Activated CD4-positive, CD25-positive, alpha-beta regulatory T cell treated with anti-CD3 and anti-CD28 coated beads, Interleukin-2, amount 50 U/mL, for 72 hours (primary cell): ENCODE data around the gene TIE1.

ENCODE experiments used
- DNase-seq: peaks from one replicate; pipeline ENCODE4 v3.0.0; 2021

Gene TIE1

GRCh38 chr1:43293896-43294760 lies 6.7 kb upstream of the TIE1 start:
- no peak for DNase-seq

GRCh38 chr1:43294761-43295160 lies 6.0 kb upstream of the TIE1 start:
- DNase-seq = no peak

GRCh38 chr1:43296207-43296606 lies 4.6 kb upstream of the TIE1 start:
- DNase-seq = no peak

- DNase-seq = no peak
These were observed 2.7 kb upstream of the TIE1 start for GRCh38 chr1:43298055-43298454.

DNA sequence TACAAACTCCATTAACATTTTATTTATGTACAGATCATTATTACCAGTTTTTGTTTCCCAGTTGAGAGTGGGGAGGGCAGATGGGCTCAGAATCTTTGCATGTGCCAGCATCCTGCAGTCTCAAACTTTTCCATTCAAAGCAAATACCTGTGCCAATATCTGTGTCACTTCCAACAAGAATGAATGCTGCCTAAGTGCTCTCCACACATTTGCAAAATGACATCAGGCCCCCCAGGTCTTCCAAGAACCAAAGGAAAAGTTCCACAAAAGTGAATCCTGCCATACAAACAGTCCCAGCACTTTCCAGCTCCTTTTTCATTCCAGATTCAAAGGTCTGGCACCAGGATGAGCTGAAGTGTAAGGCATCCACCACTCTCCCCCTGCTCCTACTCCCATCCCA lies 1.7 kb upstream of the TIE1 start:
- no peak for DNase-seq

DNA sequence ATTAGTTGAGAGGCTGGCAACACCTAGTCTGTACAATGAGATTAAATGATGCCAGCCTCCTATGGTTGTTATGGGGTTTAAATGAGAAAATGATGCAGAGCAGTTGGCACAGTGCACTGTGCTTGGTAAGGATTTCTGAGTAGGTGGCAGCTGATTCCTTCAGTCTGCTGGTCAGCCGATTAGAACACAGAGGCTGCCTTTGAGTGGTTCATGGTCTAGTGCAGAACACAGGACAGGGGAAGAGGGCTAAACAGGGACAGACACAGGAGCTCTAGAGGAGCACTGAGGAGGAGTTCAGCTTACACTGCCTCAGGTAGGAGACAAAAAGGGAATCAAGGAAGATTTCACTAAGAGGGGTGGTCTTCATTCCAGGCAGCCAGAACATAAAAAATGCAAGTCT lies 1.4 kb downstream of the TIE1 start:
- DNase-seq = no peak

- no peak for DNase-seq
These were observed 2.1 kb downstream of the TIE1 start for GRCh38 chr1:43302721-43303470.

DNA sequence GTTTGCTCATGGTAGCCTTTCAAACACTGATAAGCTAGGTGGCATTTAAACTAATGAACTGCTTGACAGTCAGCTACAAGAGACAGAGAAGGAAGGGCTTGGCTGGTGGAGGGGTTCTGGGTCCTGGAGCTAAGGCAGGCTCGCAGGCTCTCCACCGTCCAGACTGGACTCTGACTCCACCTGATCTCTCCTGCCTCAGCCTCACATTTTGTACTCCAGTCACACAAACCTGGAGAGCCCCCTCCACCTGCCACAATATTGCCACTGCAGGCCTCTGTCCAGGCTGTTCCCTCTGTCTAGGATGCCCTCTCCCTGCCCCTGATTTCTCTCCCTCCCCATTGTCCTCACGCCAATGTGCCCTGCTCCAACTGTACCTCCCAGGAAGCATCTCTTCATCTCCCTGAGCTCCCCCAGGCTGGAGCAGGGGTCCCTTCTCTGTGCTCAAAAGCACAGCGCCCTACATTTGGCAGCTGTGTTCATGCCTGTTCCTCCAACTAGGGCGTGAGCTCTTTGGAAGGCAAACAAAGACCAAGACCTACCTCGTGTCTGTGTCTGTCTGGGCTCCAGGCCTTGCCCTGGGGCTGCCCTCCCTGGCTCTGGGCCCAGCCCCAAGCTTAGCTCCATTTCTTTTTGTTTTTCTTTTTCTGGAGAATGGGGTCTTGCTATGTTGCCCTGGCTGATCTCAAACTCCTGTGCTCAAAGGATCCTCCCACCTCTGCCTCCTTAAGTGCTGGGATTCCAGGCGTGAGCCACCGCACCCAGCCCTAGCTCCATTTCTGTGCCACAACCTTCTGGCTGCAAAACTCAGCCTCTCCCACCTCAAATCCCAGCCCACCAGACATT lies 2.9 kb downstream of the TIE1 start:
- DNase-seq = no peak

DNA sequence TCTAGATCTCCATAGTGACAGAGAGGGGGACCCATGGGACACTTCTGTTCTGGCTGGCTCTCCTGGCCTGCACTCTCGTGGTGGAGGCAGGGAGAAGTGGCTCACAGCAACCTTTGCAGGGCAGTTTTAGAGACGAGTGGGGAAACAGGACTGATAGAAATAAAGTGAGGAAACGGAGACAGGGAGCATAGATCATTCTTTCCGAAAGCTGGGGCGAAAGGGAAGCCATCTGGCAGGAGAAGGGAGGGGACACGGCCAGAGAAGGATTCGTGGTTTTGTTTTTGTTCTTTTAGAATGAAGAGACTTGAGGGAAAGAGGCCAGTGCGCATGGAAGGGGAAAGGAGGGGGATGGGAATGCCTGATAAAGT lies 3.5 kb downstream of the TIE1 start:
- no peak for DNase-seq

- no peak for DNase-seq
These were observed 4.1 kb downstream of the TIE1 start for GRCh38 chr1:43304771-43305300.

DNA sequence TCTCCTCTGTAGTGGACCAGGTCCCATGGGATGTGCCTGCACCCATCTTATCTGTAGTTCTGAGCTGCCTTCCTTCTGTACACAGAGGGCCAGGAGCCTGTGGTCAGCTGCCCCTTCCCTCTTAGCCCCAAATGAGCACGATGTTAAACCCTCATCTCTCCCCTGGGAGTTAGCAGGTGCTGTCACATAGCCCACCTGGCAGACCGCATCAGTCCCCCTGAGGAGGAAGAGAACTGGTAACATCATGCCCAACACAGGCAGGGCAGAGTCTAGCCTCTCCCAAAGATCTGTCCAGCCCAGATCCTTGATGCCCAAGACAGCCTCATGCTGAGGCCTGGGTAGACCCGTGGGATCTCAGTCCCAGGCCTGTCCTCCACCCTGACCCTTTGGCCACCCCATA lies 4.7 kb downstream of the TIE1 start:
- DNase-seq = no peak

DNA sequence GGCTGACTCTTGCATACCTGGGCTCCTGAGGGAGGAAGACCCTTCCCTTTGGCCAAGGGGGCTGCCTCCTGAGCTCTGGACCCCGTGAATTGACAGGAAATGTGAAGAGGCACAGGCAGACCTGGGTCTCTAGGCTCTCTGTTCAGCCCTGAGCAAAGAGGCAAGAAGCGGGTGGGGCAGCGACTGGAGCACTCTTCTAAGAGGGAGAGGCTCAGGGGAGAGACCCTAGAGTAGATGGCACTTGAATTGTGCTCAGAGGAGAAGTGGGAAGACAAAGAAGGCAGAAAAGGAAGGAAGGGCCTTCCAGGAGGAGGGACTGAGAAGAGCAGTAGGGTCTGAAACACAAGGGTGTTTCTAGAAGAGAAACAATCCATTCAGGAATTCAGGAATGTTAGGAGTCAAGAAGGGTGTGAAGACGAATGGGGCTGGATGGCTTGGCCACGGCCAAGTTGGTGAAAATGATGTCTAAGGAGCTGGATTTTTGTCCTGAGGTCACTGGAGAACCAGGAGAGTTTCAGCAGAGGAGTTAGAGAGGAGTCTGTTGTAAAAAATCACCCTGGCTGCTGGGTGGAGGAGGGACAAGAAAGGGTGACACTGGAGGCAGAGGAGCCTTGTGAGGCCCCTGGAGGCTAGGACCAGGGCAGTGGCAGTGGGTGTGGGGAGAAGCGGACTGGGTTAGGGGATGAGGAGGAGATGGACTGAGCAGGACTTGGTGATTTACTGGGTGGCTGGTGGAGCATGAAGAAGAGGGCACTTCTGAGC lies 5.3 kb downstream of the TIE1 start:
- no peak for DNase-seq

GRCh38 chr1:43306688-43307457 lies 6.1 kb downstream of the TIE1 start:
- no peak for DNase-seq

- no peak for DNase-seq
These were observed 6.8 kb downstream of the TIE1 start for GRCh38 chr1:43307458-43308158.

DNA sequence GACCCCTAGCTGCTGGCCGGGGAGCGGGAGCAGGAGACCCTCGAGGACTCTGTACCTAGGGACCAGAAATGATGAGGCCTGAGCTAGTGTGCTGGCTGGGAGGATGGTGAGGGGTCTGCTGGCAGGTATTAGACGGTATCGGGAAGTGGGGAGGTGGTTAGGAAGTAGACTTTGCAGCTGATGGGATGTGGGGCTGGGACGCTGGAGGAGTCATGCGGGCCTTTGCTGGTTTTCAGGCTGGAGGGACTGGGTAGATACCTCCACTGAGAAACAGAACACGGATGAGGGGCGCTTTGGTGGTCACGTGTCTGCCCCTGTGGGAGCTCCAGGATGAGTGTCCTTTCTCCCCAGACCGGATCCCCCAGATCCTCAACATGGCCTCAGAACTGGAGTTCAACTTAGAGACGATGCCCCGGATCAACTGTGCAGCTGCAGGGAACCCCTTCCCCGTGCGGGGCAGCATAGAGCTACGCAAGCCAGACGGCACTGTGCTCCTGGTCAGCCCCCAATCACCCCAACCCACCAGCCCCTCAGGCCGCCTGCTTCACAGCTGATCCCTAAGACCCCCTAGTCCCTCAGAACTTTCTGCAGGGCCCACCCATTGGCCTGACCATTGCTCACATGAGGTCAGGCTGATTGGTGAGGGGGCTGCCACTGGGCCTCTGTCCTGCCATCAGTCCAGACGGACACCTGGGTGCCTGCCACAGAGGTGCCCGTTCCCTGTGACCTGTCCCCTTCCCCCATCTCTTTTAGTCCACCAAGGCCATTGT lies 8.0 kb downstream of the TIE1 start:
- no peak for DNase-seq

GRCh38 chr1:43309405-43310025 lies 8.7 kb downstream of the TIE1 start:
- no peak for DNase-seq

- DNase-seq = no peak
These were observed 10.7 kb downstream of the TIE1 start for GRCh38 chr1:43311521-43311920.

DNA sequence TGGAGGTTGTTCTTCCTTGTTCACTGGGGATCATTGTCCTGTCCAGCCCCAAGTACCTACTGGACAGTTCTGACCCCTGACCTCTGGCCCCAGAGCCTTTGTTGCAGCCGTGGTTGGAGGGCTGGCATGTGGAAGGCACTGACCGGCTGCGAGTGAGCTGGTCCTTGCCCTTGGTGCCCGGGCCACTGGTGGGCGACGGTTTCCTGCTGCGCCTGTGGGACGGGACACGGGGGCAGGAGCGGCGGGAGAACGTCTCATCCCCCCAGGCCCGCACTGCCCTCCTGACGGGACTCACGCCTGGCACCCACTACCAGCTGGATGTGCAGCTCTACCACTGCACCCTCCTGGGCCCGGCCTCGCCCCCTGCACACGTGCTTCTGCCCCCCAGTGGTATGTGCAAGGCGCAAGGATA lies 11.4 kb downstream of the TIE1 start:
- no peak for DNase-seq

GRCh38 chr1:43312663-43313515 lies 12.1 kb downstream of the TIE1 start:
- no peak for DNase-seq
